HepG2 (cell line): Measurements from ENCODE around the gene HORMAD2. TPM values are rescaled to one million over a fixed set of nuclear protein-coding genes. Genes with fewer than 3 reads are reported as not detected.

Source experiments
- ARID5B ChIP-seq: IDR thresholded peaks from 2 replicates; pipeline ENCODE4 v1.4.0; 2020; ENCODE audit warnings: mild to moderate bottlenecking, missing genetic modification reagents
- BCL6 ChIP-seq: IDR thresholded peaks from 2 replicates; pipeline ENCODE4 v1.6.1; 2016; ENCODE audit warnings: missing genetic modification reagents, missing compliant biosample characterization
- ETV6 ChIP-seq: sonication (generic); formaldehyde crosslinking; conservative IDR thresholded peaks from 2 replicates; pipeline ENCODE4 v1.4.0; 2020; ENCODE audit warnings: missing genetic modification reagents
- NONO ChIP-seq, 2 experiments: fragments of 450-650 bp in 1 of 2; sonication (generic) in 1 of 2; formaldehyde crosslinking in 1 of 2; IDR thresholded peaks in 1 of 2; conservative IDR thresholded peaks in 1 of 2; 2 replicates each; pipeline versions ENCODE4 v1.6.1 to v1.8.0; 2017 to 2022; ENCODE audit warnings: mild to moderate bottlenecking in 1 of 2, missing genetic modification reagents in 1 of 2, moderate library complexity in 1 of 2
- POGK ChIP-seq: sonication (generic); formaldehyde crosslinking; conservative IDR thresholded peaks from 2 replicates; pipeline ENCODE4 v1.8.0; 2022; ENCODE audit warnings: mild to moderate bottlenecking, moderate library complexity, missing genetic modification reagents
- RNF2 ChIP-seq: fragments of 450-650 bp; conservative IDR thresholded peaks from 2 replicates; pipeline ENCODE4 v1.6.1; 2016; ENCODE audit warnings: low read depth
- SSRP1 ChIP-seq: IDR thresholded peaks from 2 replicates; pipeline ENCODE4 v1.6.1; 2016; ENCODE audit warnings: control low read depth
- ZNF263 ChIP-seq: sonication (generic); formaldehyde crosslinking; IDR thresholded peaks from 2 replicates; pipeline ENCODE4 v1.4.0; 2020; ENCODE audit warnings: missing genetic modification reagents
- ZNF616 ChIP-seq: sonication (generic); formaldehyde crosslinking; IDR thresholded peaks from 2 replicates; pipeline ENCODE4 v1.5.0; 2020; ENCODE audit warnings: low read depth, mild to moderate bottlenecking, missing genetic modification reagents
- polyA plus RNA-seq, 8 experiments: library from polyadenylated mRNA; depleted of rRNA in 3 of 8; stranded (reverse) in 7 of 8; unstranded in 1 of 8; fragments of >200 nt; fragmentation: Illumina TruSeq in 4 of 8; extraction: Trizol in 4 of 8; gene quantifications; 2 replicates each; pipeline versions ENCODE4 v1.2.1 to v1.2.3, GENCODE V29; 2011 to 2016; ENCODE audit warnings: low read depth in 4 of 8, missing spikeins in 1 of 8, mixed read lengths in 1 of 8; ENCODE audit not compliant: insufficient read depth in 1 of 8
- total RNA-seq, 5 experiments: library from RNA; depleted of rRNA; stranded (reverse); fragments of >200 nt; fragmentation: Illumina TruSeq; extraction: Trizol; gene quantifications; 2 replicates each; pipeline ENCODE4 v1.2.3, GENCODE V29; 2016; ENCODE audit warnings: low read depth in 1 of 5
- TF ChIP-seq, protein P1 (sequence below): sonication (generic); formaldehyde crosslinking; IDR thresholded peaks from 2 replicates; pipeline ENCODE4 v1.9.0; 2021; ENCODE audit warnings: mild to moderate bottlenecking, missing genetic modification reagents
- TF ChIP-seq, protein P2 (sequence below): sonication (generic); formaldehyde crosslinking; IDR thresholded peaks from 2 replicates; pipeline ENCODE4 v1.4.0; 2020; ENCODE audit warnings: mild to moderate bottlenecking, missing genetic modification reagents
- TF ChIP-seq, protein P3 (sequence below): IDR thresholded peaks from 2 replicates; pipeline ENCODE4 v1.6.1; 2016; ENCODE audit warnings: missing biosample characterization, missing genetic modification reagents, low read depth

HORMAD2 gene
- total and polyA plus RNA-seq, 2 of the 13 experiments (the other 11 are each of a cell fraction or from before 2014, with no cell fraction given), result not detected

- TF ChIP-seq ARID5B (CRISPR knock-in tag), result peak; percentile 82
- no peak for TF ChIP-seq ZNF263 (CRISPR knock-in tag)
- TF ChIP-seq ZNF616 (CRISPR knock-in tag), result no peak
- TF ChIP-seq ETV6 (CRISPR knock-in tag), result no peak
- TF ChIP-seq, protein P1, sequence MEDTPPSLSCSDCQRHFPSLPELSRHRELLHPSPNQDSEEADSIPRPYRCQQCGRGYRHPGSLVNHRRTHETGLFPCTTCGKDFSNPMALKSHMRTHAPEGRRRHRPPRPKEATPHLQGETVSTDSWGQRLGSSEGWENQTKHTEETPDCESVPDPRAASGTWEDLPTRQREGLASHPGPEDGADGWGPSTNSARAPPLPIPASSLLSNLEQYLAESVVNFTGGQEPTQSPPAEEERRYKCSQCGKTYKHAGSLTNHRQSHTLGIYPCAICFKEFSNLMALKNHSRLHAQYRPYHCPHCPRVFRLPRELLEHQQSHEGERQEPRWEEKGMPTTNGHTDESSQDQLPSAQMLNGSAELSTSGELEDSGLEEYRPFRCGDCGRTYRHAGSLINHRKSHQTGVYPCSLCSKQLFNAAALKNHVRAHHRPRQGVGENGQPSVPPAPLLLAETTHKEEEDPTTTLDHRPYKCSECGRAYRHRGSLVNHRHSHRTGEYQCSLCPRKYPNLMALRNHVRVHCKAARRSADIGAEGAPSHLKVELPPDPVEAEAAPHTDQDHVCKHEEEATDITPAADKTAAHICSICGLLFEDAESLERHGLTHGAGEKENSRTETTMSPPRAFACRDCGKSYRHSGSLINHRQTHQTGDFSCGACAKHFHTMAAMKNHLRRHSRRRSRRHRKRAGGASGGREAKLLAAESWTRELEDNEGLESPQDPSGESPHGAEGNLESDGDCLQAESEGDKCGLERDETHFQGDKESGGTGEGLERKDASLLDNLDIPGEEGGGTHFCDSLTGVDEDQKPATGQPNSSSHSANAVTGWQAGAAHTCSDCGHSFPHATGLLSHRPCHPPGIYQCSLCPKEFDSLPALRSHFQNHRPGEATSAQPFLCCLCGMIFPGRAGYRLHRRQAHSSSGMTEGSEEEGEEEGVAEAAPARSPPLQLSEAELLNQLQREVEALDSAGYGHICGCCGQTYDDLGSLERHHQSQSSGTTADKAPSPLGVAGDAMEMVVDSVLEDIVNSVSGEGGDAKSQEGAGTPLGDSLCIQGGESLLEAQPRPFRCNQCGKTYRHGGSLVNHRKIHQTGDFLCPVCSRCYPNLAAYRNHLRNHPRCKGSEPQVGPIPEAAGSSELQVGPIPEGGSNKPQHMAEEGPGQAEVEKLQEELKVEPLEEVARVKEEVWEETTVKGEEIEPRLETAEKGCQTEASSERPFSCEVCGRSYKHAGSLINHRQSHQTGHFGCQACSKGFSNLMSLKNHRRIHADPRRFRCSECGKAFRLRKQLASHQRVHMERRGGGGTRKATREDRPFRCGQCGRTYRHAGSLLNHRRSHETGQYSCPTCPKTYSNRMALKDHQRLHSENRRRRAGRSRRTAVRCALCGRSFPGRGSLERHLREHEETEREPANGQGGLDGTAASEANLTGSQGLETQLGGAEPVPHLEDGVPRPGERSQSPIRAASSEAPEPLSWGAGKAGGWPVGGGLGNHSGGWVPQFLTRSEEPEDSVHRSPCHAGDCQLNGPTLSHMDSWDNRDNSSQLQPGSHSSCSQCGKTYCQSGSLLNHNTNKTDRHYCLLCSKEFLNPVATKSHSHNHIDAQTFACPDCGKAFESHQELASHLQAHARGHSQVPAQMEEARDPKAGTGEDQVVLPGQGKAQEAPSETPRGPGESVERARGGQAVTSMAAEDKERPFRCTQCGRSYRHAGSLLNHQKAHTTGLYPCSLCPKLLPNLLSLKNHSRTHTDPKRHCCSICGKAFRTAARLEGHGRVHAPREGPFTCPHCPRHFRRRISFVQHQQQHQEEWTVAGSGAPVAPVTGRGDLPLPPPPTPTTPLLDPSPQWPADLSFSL (CRISPR knock-in tag), result no peak
- TF ChIP-seq RNF2, result no peak
- TF ChIP-seq, protein P2, sequence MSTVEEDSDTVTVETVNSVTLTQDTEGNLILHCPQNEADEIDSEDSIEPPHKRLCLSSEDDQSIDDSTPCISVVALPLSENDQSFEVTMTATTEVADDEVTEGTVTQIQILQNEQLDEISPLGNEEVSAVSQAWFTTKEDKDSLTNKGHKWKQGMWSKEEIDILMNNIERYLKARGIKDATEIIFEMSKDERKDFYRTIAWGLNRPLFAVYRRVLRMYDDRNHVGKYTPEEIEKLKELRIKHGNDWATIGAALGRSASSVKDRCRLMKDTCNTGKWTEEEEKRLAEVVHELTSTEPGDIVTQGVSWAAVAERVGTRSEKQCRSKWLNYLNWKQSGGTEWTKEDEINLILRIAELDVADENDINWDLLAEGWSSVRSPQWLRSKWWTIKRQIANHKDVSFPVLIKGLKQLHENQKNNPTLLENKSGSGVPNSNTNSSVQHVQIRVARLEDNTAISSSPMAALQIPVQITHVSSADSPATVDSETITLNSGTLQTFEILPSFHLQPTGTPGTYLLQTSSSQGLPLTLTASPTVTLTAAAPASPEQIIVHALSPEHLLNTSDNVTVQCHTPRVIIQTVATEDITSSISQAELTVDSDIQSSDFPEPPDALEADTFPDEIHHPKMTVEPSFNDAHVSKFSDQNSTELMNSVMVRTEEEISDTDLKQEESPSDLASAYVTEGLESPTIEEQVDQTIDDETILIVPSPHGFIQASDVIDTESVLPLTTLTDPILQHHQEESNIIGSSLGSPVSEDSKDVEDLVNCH (CRISPR knock-in tag), result no peak
- TF ChIP-seq NONO (IDR thresholded peaks at IDR 0.05), result no peak
- TF ChIP-seq NONO (CRISPR knock-in tag; conservative IDR thresholded peaks at IDR 0.05), result no peak
- TF ChIP-seq, protein P3, sequence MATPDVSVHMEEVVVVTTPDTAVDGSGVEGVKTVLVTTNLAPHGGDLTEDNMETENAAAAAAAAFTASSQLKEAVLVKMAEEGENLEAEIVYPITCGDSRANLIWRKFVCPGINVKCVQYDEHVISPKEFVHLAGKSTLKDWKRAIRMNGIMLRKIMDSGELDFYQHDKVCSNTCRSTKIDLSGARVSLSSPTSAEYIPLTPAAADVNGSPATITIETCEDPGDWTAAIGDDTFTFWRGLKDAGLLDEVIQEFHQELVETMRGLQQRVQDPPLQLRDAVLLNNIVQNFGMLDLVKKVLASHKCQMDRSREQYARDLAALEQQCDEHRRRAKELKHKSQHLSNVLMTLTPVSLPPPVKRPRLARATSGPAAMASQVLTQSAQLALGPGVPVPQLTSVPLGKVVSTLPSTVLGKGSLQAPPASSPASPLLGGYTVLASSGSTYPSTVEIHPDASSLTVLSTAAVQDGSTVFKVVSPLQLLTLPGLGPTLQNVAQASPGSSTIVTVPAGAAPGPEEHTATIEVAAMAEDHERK, result no peak
- no peak for TF ChIP-seq SSRP1 (CRISPR knock-in tag)
- 0 out of 2 replicates have a peak, but pooled peaks have one; percentile 47 for TF ChIP-seq BCL6 (CRISPR knock-in tag)
- no peak for TF ChIP-seq POGK
These were observed 130.1 kb downstream of the HORMAD2 start (continued) for GRCh38 chr22:30210235-30210909.
